Activated naive CD8-positive, alpha-beta T cell treated with anti-CD3 and anti-CD28 coated beads, Interleukin-2, amount 50 U/mL, for 24 hours (primary cell): ENCODE results near the gene SMCP.

Experiments
- ATAC-seq: fragments of 150-1000 bp; cut with Tn5 transposase; one replicate; pipeline ENCODE4 v1.10.0; 2021
- DNase-seq: peaks from one replicate; pipeline ENCODE4 v3.0.0; 2021
- H3K27ac Mint-ChIP-seq: one replicate; pipeline ENCODE4 v1.8.0; 2021; ENCODE audit warnings: mild to moderate bottlenecking, mixed read lengths
- H3K27me3 Mint-ChIP-seq: one replicate; pipeline ENCODE4 v1.8.0; 2021; ENCODE audit warnings: mixed read lengths
- H3K36me3 Mint-ChIP-seq: one replicate; pipeline ENCODE4 v1.8.0; 2021; ENCODE audit warnings: low read depth, mixed read lengths
- H3K4me1 Mint-ChIP-seq: one replicate; pipeline ENCODE4 v1.8.0; 2021; ENCODE audit warnings: mixed read lengths
- H3K4me3 Mint-ChIP-seq: one replicate; pipeline ENCODE4 v1.8.0; 2021; ENCODE audit warnings: mild to moderate bottlenecking, moderate library complexity, mixed read lengths
- H3K9me3 Mint-ChIP-seq: one replicate; pipeline ENCODE4 v1.8.0; 2021; ENCODE audit warnings: mixed read lengths

Gene SMCP

GRCh38 chr1:152879559-152880198 is 1.6 kb downstream of the SMCP start:
- DNase-seq: no peak
- no peaks in the 10 kb centered on the region for H3K4me1 Mint-ChIP-seq
- H3K36me3 Mint-ChIP-seq: no peaks in the 10 kb centered on the region
- ATAC-seq: no peak
- peaks cover 23% of the 10 kb centered on the region for H3K27me3 Mint-ChIP-seq
- no peak overlapping the region for H3K4me3 Mint-ChIP-seq
- H3K27ac Mint-ChIP-seq: no peak overlapping the region
- H3K9me3 Mint-ChIP-seq: no peaks in the 10 kb centered on the region

- Mint-ChIP-seq H3K4me1 (no peaks in the 10 kb centered on the region), H3K4me3 (no peak overlapping the region), H3K27me3 (peaks cover 20% of the 10 kb centered on the region), H3K27ac (no peak overlapping the region), H3K36me3 (no peaks in the 10 kb centered on the region), H3K9me3 (no peaks in the 10 kb centered on the region)
- DNase-seq: no peak
- ATAC-seq: no peak
Measured at GRCh38 chr1:152880316-152880715, 2.2 kb downstream of the SMCP start.

- ATAC-seq: no peak
- no peak for DNase-seq
- peaks cover 15% of the 10 kb centered on the region for H3K27me3 Mint-ChIP-seq
- H3K9me3 Mint-ChIP-seq: no peaks in the 10 kb centered on the region
- no peak overlapping the region for H3K27ac Mint-ChIP-seq
- no peak overlapping the region for H3K4me3 Mint-ChIP-seq
- no peaks in the 10 kb centered on the region for H3K36me3 Mint-ChIP-seq
- no peaks in the 10 kb centered on the region for H3K4me1 Mint-ChIP-seq
Measured at GRCh38 chr1:152880907-152881306, 2.8 kb downstream of the SMCP start.

GRCh38 chr1:152884085-152884484 is 6.0 kb downstream of the SMCP start:
- H3K4me3 Mint-ChIP-seq: no peak overlapping the region
- no peak for DNase-seq
- no peaks in the 10 kb centered on the region for H3K4me1 Mint-ChIP-seq
- peaks cover 6% of the 10 kb centered on the region for H3K27me3 Mint-ChIP-seq
- H3K36me3 Mint-ChIP-seq: no peaks in the 10 kb centered on the region
- no peak for ATAC-seq
- no peak overlapping the region for H3K27ac Mint-ChIP-seq
- no peaks in the 10 kb centered on the region for H3K9me3 Mint-ChIP-seq

- no peak for ATAC-seq
- no peak overlapping the region for H3K4me3 Mint-ChIP-seq
- H3K9me3 Mint-ChIP-seq: no peaks in the 10 kb centered on the region
- no peak overlapping the region for H3K27ac Mint-ChIP-seq
- no peaks in the 10 kb centered on the region for H3K4me1 Mint-ChIP-seq
- DNase-seq: no peak
- H3K27me3 Mint-ChIP-seq: peaks cover 5% of the 10 kb centered on the region
- H3K36me3 Mint-ChIP-seq: no peaks in the 10 kb centered on the region
Measured at GRCh38 chr1:152884506-152884905, 6.4 kb downstream of the SMCP start.

- Mint-ChIP-seq H3K27ac (no peak overlapping the region), H3K4me1 (no peaks in the 10 kb centered on the region), H3K27me3 (peaks cover 5% of the 10 kb centered on the region), H3K36me3 (no peaks in the 10 kb centered on the region), H3K4me3 (no peak overlapping the region), H3K9me3 (no peaks in the 10 kb centered on the region)
- ATAC-seq: no peak
- no peak for DNase-seq
Measured at GRCh38 chr1:152884966-152885624, 7.0 kb downstream of the SMCP start.

- Mint-ChIP-seq H3K27me3 (peaks cover 10% of the 10 kb centered on the region), H3K4me1 (no peaks in the 10 kb centered on the region), H3K4me3 (no peak overlapping the region), H3K9me3 (no peaks in the 10 kb centered on the region), H3K27ac (no peak overlapping the region), H3K36me3 (no peaks in the 10 kb centered on the region)
- ATAC-seq (no peak), DNase-seq (no peak)
Measured at GRCh38 chr1:152886085-152886484, 8.0 kb downstream of the SMCP start.

GRCh38 chr1:152886758-152887409 is 8.8 kb downstream of the SMCP start:
- Mint-ChIP-seq H3K36me3 (no peaks in the 10 kb centered on the region), H3K9me3 (no peaks in the 10 kb centered on the region), H3K27ac (no peak overlapping the region), H3K4me3 (no peak overlapping the region), H3K27me3 (peaks cover 13% of the 10 kb centered on the region), H3K4me1 (no peaks in the 10 kb centered on the region)
- ATAC-seq: no peak
- DNase-seq: no peak

- no peaks in the 10 kb centered on the region for H3K4me1 Mint-ChIP-seq
- H3K9me3 Mint-ChIP-seq: no peaks in the 10 kb centered on the region
- no peak overlapping the region for H3K27ac Mint-ChIP-seq
- ATAC-seq (no peak), DNase-seq (no peak)
- H3K4me3 Mint-ChIP-seq: no peak overlapping the region
- peaks cover 18% of the 10 kb centered on the region for H3K27me3 Mint-ChIP-seq
- H3K36me3 Mint-ChIP-seq: no peaks in the 10 kb centered on the region
Measured at GRCh38 chr1:152888126-152888525, 10.0 kb downstream of the SMCP start.

GRCh38 chr1:152899027-152899426 is 20.9 kb downstream of the SMCP start:
- ATAC-seq (no peak), DNase-seq (no peak)
- Mint-ChIP-seq H3K27ac (no peak overlapping the region), H3K9me3 (no peaks in the 10 kb centered on the region), H3K36me3 (no peaks in the 10 kb centered on the region), H3K27me3 (peaks cover 36% of the 10 kb centered on the region), H3K4me3 (no peak overlapping the region), H3K4me1 (no peaks in the 10 kb centered on the region)

GRCh38 chr1:152899883-152900282 is 21.8 kb downstream of the SMCP start:
- Mint-ChIP-seq H3K9me3 (no peaks in the 10 kb centered on the region), H3K4me3 (no peak overlapping the region), H3K27me3 (peaks cover 32% of the 10 kb centered on the region), H3K27ac (no peak overlapping the region), H3K4me1 (no peaks in the 10 kb centered on the region), H3K36me3 (no peaks in the 10 kb centered on the region)
- ATAC-seq (no peak), DNase-seq (no peak)

GRCh38 chr1:152901631-152902030 is 23.5 kb downstream of the SMCP start:
- DNase-seq (no peak), ATAC-seq (no peak)
- Mint-ChIP-seq H3K9me3 (no peaks in the 10 kb centered on the region), H3K36me3 (no peaks in the 10 kb centered on the region), H3K4me1 (no peaks in the 10 kb centered on the region), H3K27ac (no peak overlapping the region), H3K4me3 (no peak overlapping the region), H3K27me3 (peaks cover 32% of the 10 kb centered on the region)

- Mint-ChIP-seq H3K36me3 (no peaks in the 10 kb centered on the region), H3K4me1 (no peaks in the 10 kb centered on the region), H3K27me3 (peaks cover 30% of the 10 kb centered on the region), H3K4me3 (no peak overlapping the region), H3K27ac (no peak overlapping the region), H3K9me3 (no peaks in the 10 kb centered on the region)
- ATAC-seq (no peak), DNase-seq (no peak)
Measured at GRCh38 chr1:152902636-152903035, 24.5 kb downstream of the SMCP start.

- ATAC-seq: no peak
- Mint-ChIP-seq H3K27ac (no peak overlapping the region), H3K27me3 (peaks cover 21% of the 10 kb centered on the region), H3K4me1 (peaks cover 4% of the 10 kb centered on the region), H3K9me3 (no peaks in the 10 kb centered on the region), H3K4me3 (no peak overlapping the region), H3K36me3 (no peaks in the 10 kb centered on the region)
- DNase-seq: no peak
Measured at GRCh38 chr1:152904688-152905440, 26.7 kb downstream of the SMCP start.
